ENCODE measurements around the gene CD6. TPM values are rescaled to one million over a fixed set of nuclear protein-coding genes. Genes with fewer than 3 reads are reported as not detected.

Gene CD6
- total RNA-seq, 1 experiment from 2014 or later, result 0.23 TPM

GRCh38 chr11:60937144-60937527 is 34.3 kb upstream of the CD6 start:
- Mint-ChIP-seq H3K4me1 (ENCODE audit: low read depth, unreplicated experiment) (peaks cover 13% of the 10 kb centered on the region), H3K36me3 (ENCODE audit: insufficient read depth, unreplicated experiment) (peaks cover 23% of the 10 kb centered on the region), H3K9me3 (ENCODE audit: unreplicated experiment) (no peaks in the 10 kb centered on the region), H3K4me3 (ENCODE audit: unreplicated experiment) (no peak overlapping the region), H3K27ac (ENCODE audit: unreplicated experiment) (no peak overlapping the region), H3K27me3 (ENCODE audit: insufficient read depth, unreplicated experiment) (no peaks in the 10 kb centered on the region)
- Histone ChIP-seq H3K27me3 (replicated peaks; ENCODE audit: control insufficient read depth, insufficient read depth, low read length) (no peaks in the 10 kb centered on the region), H3K36me3 (ENCODE audit: control insufficient read depth, insufficient read depth, low read length) (no peaks in the 10 kb centered on the region), H3K4me1 (no peaks in the 10 kb centered on the region; the same call in none of the 2 replicates), H3K9me3 (no peaks in the 10 kb centered on the region), H3K4me3 (ENCODE audit: low read depth, low read length) (no peak overlapping the region)
- intact Hi-C loops (cut with micrococcal nuclease; ENCODE audit: unreplicated experiment), result no loop called here
- no peak for DNase-seq
- TF ChIP-seq CTCF (IDR thresholded peaks at IDR 0.05; ENCODE audit: insufficient read depth in 1 of 2, low read depth in 1 of 2, low read length in 1 of 2, severe bottlenecking in 1 of 2, unreplicated experiment in 1 of 2), result no peak
- CTCF ChIA-PET, result no interaction called here
- POLR2A ChIA-PET, result no interaction called here
- BruUV-seq (replicated peaks), result no TSS peak

- Histone ChIP-seq H3K36me3 (ENCODE audit: control insufficient read depth, insufficient read depth, low read length) (no peaks in the 10 kb centered on the region), H3K27me3 (replicated peaks; ENCODE audit: control insufficient read depth, insufficient read depth, low read length) (no peaks in the 10 kb centered on the region), H3K9me3 (no peaks in the 10 kb centered on the region), H3K4me1 (no peaks in the 10 kb centered on the region; the same call in none of the 2 replicates), H3K4me3 (ENCODE audit: low read depth, low read length) (no peak overlapping the region)
- CTCF ChIA-PET, result no interaction called here
- intact Hi-C loops (cut with micrococcal nuclease; ENCODE audit: unreplicated experiment), result no loop called here
- H3K4me1 Mint-ChIP-seq (ENCODE audit: low read depth, unreplicated experiment), result peaks cover 13% of the 10 kb centered on the region
- no TSS peak for BruUV-seq (replicated peaks)
- POLR2A ChIA-PET, result no interaction called here
- H3K9me3 Mint-ChIP-seq (ENCODE audit: unreplicated experiment), result no peaks in the 10 kb centered on the region
- H3K27me3 Mint-ChIP-seq (ENCODE audit: insufficient read depth, unreplicated experiment), result no peaks in the 10 kb centered on the region
- TF ChIP-seq CTCF (IDR thresholded peaks at IDR 0.05; ENCODE audit: insufficient read depth in 1 of 2, low read depth in 1 of 2, low read length in 1 of 2, severe bottlenecking in 1 of 2, unreplicated experiment in 1 of 2), result no peak
- DNase-seq, result no peak
- peaks cover 19% of the 10 kb centered on the region for H3K36me3 Mint-ChIP-seq (ENCODE audit: insufficient read depth, unreplicated experiment)
- no peak overlapping the region for H3K27ac Mint-ChIP-seq (ENCODE audit: unreplicated experiment)
- no peak overlapping the region for H3K4me3 Mint-ChIP-seq (ENCODE audit: unreplicated experiment)
These were observed 33.7 kb upstream of the CD6 start for GRCh38 chr11:60937811-60938210.

- intact Hi-C loops (cut with micrococcal nuclease; ENCODE audit: unreplicated experiment), result no loop called here
- Mint-ChIP-seq H3K9me3 (ENCODE audit: unreplicated experiment) (no peaks in the 10 kb centered on the region), H3K4me1 (ENCODE audit: low read depth, unreplicated experiment) (peaks cover 13% of the 10 kb centered on the region), H3K36me3 (ENCODE audit: insufficient read depth, unreplicated experiment) (peaks cover 15% of the 10 kb centered on the region), H3K27ac (ENCODE audit: unreplicated experiment) (no peak overlapping the region), H3K4me3 (ENCODE audit: unreplicated experiment) (no peak overlapping the region), H3K27me3 (ENCODE audit: insufficient read depth, unreplicated experiment) (no peaks in the 10 kb centered on the region)
- Histone ChIP-seq H3K27me3 (replicated peaks; ENCODE audit: control insufficient read depth, insufficient read depth, low read length) (no peaks in the 10 kb centered on the region), H3K4me3 (ENCODE audit: low read depth, low read length) (no peak overlapping the region), H3K4me1 (no peaks in the 10 kb centered on the region; the same call in none of the 2 replicates), H3K36me3 (ENCODE audit: control insufficient read depth, insufficient read depth, low read length) (no peaks in the 10 kb centered on the region), H3K9me3 (no peaks in the 10 kb centered on the region)
- BruUV-seq (replicated peaks), result no TSS peak
- DNase-seq, result no peak
- POLR2A ChIA-PET, result no interaction called here
- CTCF ChIA-PET, result no interaction called here
- no peak for TF ChIP-seq CTCF (IDR thresholded peaks at IDR 0.05; ENCODE audit: insufficient read depth in 1 of 2, low read depth in 1 of 2, low read length in 1 of 2, severe bottlenecking in 1 of 2, unreplicated experiment in 1 of 2)
These were observed 33.0 kb upstream of the CD6 start for GRCh38 chr11:60938500-60938899.
